WTC11 (cell line): ENCODE results near the gene LRP1. TPM values are rescaled to one million over a fixed set of nuclear protein-coding genes. Genes with fewer than 3 reads are reported as not detected.

ENCODE experiments used
- ATAC-seq: fragments of 200-7000 bp; cut with Tn5 transposase; 2 replicates; pipeline ENCODE4 v1.10.0; 2021; ENCODE audit warnings: mild to moderate bottlenecking, moderate library complexity
- CTCF ChIA-PET: fragments of 300-600 bp; sonication (Branson Sonifier 250); formaldehyde crosslinking; loops from one replicate; lab custom pipeline; 2021; ENCODE audit warnings: antibody characterized with exemption; lab: Charles Lee
- POLR2A ChIA-PET: fragments of 350-600 bp; sonication (Branson Sonifier 250); formaldehyde crosslinking; loops from one replicate; lab custom pipeline; 2021; ENCODE audit warnings: antibody characterized with exemption; lab: Charles Lee
- DNase-seq: peaks from one replicate; pipeline ENCODE4 v3.0.0; 2021; ENCODE audit warnings: low spot score
- H3K27ac Mint-ChIP-seq: 2 replicates; pipeline ENCODE4 v1.8.0; 2021; ENCODE audit warnings: mixed read lengths
- H3K27me3 Mint-ChIP-seq: 2 replicates; pipeline ENCODE4 v1.8.0; 2021; ENCODE audit warnings: low read depth, mild to moderate bottlenecking, moderate library complexity, mixed read lengths
- H3K36me3 Mint-ChIP-seq: 2 replicates; pipeline ENCODE4 v1.8.0; 2021; ENCODE audit warnings: mixed read lengths
- H3K4me1 Mint-ChIP-seq: 2 replicates; pipeline ENCODE4 v1.8.0; 2022; ENCODE audit warnings: mixed read lengths
- H3K4me3 Mint-ChIP-seq: 2 replicates; pipeline ENCODE4 v1.8.0; 2021; ENCODE audit warnings: mild to moderate bottlenecking, moderate library complexity, mixed read lengths
- H3K9me3 Mint-ChIP-seq: 2 replicates; pipeline ENCODE4 v1.8.0; 2021; ENCODE audit warnings: mixed read lengths
- ATF1 ChIP-seq: sonication (generic); formaldehyde crosslinking; IDR thresholded peaks from 2 replicates; pipeline ENCODE4 v1.8.1; 2023; ENCODE audit warnings: mild to moderate bottlenecking, moderate library complexity, missing genetic modification reagents
- HMGXB4 ChIP-seq: sonication (generic); formaldehyde crosslinking; IDR thresholded peaks from 2 replicates; pipeline ENCODE4 v1.8.1; 2023; ENCODE audit warnings: mild to moderate bottlenecking, moderate library complexity, missing genetic modification reagents
- MYBL2 ChIP-seq: sonication (generic); formaldehyde crosslinking; IDR thresholded peaks from 2 replicates; pipeline ENCODE4 v1.8.1; 2023; ENCODE audit warnings: mild to moderate bottlenecking, moderate library complexity, missing genetic modification reagents
- NFYB ChIP-seq: sonication (generic); formaldehyde crosslinking; conservative IDR thresholded peaks from 2 replicates; pipeline ENCODE4 v1.8.0; 2022; ENCODE audit warnings: low read depth, missing genetic modification reagents
- SOX15 ChIP-seq: fragments of 250-450 bp; sonication (Bioruptor Pico); IDR thresholded peaks from 2 replicates; pipeline ENCODE4 v1.9.0; 2021; ENCODE audit warnings: mild to moderate bottlenecking
- TEAD1 ChIP-seq: sonication (generic); formaldehyde crosslinking; IDR thresholded peaks from 2 replicates; pipeline ENCODE4 v1.8.0; 2022; ENCODE audit warnings: mild to moderate bottlenecking, missing genetic modification reagents
- USF1 ChIP-seq: sonication (generic); formaldehyde crosslinking; IDR thresholded peaks from 2 replicates; pipeline ENCODE4 v1.8.0; 2022; ENCODE audit warnings: mild to moderate bottlenecking, missing genetic modification reagents
- USF2 ChIP-seq: sonication (generic); formaldehyde crosslinking; IDR thresholded peaks from 2 replicates; pipeline ENCODE4 v1.8.1; 2023; ENCODE audit warnings: mild to moderate bottlenecking, missing genetic modification reagents, moderate library complexity
- ZBTB43 ChIP-seq: sonication (generic); formaldehyde crosslinking; IDR thresholded peaks from 2 replicates; pipeline ENCODE4 v1.8.1; 2023; ENCODE audit warnings: mild to moderate bottlenecking, missing genetic modification reagents
- ZNF219 ChIP-seq: sonication (generic); formaldehyde crosslinking; IDR thresholded peaks from 2 replicates; pipeline ENCODE4 v1.8.0; 2023; ENCODE audit warnings: missing genetic modification reagents, mild to moderate bottlenecking, borderline replicate concordance
- ZNF317 ChIP-seq: sonication (generic); formaldehyde crosslinking; IDR thresholded peaks from 2 replicates; pipeline ENCODE4 v1.8.1; 2023; ENCODE audit warnings: low read depth, mild to moderate bottlenecking, moderate library complexity, missing genetic modification reagents, borderline replicate concordance
- ZNF425 ChIP-seq: fragments of 250-450 bp; sonication (Bioruptor Pico); conservative IDR thresholded peaks from 2 replicates; pipeline ENCODE4 v1.9.0; 2021; ENCODE audit warnings: mild to moderate bottlenecking
- total RNA-seq: library from RNA; stranded (reverse); gene quantifications from 3 replicates; pipeline ENCODE4 v1.2.3, GENCODE V29; 2021
- TF ChIP-seq, protein P1 (sequence below): sonication (generic); formaldehyde crosslinking; IDR thresholded peaks from 2 replicates; pipeline ENCODE4 v1.8.1; 2022; ENCODE audit warnings: mild to moderate bottlenecking, moderate library complexity, missing genetic modification reagents
- TF ChIP-seq, protein P2 (sequence below): fragments of 250-450 bp; sonication (Bioruptor Pico); IDR thresholded peaks from 2 replicates; pipeline ENCODE4 v1.8.0; 2021; ENCODE audit warnings: mild to moderate bottlenecking

Gene LRP1
- total RNA-seq, 1 experiment from 2014 or later = 120 TPM

DNA sequence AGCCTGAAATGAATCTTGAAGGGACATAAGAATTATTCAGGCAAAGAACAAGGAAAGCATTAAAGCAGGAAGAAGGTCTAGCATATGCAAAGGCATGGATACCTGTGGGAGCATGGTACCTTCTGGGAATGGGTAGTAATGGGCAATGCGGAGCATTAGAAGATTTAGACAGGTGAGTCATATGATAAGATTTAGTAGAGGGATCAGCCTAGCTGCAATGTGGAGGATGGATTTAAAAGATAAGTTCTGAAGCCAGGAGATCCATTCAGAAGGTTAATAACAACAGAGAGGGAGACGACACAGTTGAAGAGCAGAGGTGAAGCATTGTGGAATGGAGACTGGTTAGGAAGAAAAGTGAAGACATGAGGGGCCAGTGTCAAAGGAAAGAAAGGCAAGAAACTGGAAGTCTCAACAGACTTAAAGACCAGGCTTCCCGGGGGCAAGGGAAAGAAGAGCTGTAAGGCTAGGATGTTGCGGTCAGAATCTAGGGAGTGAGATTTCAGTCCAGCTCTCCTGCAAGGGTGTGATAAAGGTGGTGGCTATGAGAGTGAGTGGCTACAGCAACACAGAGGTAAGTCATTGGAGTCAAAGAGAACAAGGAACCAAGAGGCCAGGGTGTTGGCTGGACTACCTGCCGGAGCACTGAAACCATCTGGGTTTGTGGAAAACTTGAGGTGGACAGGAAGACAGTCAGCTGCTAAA is 11.6 kb upstream of the LRP1 start (continued):
- no peak for TF ChIP-seq USF1 (CRISPR knock-in tag)
- TF ChIP-seq ZBTB43 (CRISPR knock-in tag) = no peak
- TF ChIP-seq ZNF425 (CRISPR knock-in tag) = no peak
- TF ChIP-seq NFYB (CRISPR knock-in tag) = no peak

GRCh38 chr12:57118711-57119271 is 9.5 kb upstream of the LRP1 start:
- peaks cover 17% of the 10 kb centered on the region for H3K9me3 Mint-ChIP-seq
- no peak overlapping the region for H3K4me3 Mint-ChIP-seq
- TF ChIP-seq, protein P1, sequence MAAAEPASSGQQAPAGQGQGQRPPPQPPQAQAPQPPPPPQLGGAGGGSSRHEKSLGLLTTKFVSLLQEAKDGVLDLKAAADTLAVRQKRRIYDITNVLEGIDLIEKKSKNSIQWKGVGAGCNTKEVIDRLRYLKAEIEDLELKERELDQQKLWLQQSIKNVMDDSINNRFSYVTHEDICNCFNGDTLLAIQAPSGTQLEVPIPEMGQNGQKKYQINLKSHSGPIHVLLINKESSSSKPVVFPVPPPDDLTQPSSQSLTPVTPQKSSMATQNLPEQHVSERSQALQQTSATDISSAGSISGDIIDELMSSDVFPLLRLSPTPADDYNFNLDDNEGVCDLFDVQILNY (CRISPR knock-in tag) = no peak
- TF ChIP-seq MYBL2 (CRISPR knock-in tag) (no peak), ATF1 (CRISPR knock-in tag) (no peak), ZNF317 (CRISPR knock-in tag) (no peak), HMGXB4 (CRISPR knock-in tag) (no peak), TEAD1 (CRISPR knock-in tag) (no peak), ZNF219 (CRISPR knock-in tag) (no peak), USF2 (no peak), ZNF425 (CRISPR knock-in tag) (no peak), SOX15 (no peak)
- TF ChIP-seq, protein P2, sequence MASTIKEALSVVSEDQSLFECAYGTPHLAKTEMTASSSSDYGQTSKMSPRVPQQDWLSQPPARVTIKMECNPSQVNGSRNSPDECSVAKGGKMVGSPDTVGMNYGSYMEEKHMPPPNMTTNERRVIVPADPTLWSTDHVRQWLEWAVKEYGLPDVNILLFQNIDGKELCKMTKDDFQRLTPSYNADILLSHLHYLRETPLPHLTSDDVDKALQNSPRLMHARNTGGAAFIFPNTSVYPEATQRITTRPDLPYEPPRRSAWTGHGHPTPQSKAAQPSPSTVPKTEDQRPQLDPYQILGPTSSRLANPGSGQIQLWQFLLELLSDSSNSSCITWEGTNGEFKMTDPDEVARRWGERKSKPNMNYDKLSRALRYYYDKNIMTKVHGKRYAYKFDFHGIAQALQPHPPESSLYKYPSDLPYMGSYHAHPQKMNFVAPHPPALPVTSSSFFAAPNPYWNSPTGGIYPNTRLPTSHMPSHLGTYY (CRISPR knock-in tag) = no peak
- peaks cover under 1% of the 10 kb centered on the region; the same call in 1 of the 2 replicates for H3K27me3 Mint-ChIP-seq
- DNase-seq (no peak), ATAC-seq (no peak)
- H3K36me3 Mint-ChIP-seq = peaks cover 1% of the 10 kb centered on the region; the same call in 1 of the 2 replicates
- H3K4me1 Mint-ChIP-seq = no peaks in the 10 kb centered on the region
- POLR2A ChIA-PET = no interaction called here
- CTCF ChIA-PET = interaction anchor here (1.6 to 1.7 kb wide), 3 partner anchors 10 to 108 kb away, joined by 3 to 6 read pairs (median 4); partner anchors contain the start of gene LRP1
- H3K27ac Mint-ChIP-seq = no peak overlapping the region
